Measurements from ENCODE around the gene KCNV2. TPM values are rescaled to one million over a fixed set of nuclear protein-coding genes. Genes with fewer than 3 reads are reported as not detected.

The KCNV2 gene
- total and polyA plus RNA-seq, 7 donors = not detected

GRCh38 chr9:2743937-2744529, 26.7 kb downstream of the KCNV2 start:
- WGBS, 2 donors = 95% methylated on average over 5 of the region's 5 CpGs
- H3K4me3 ChIP-seq = no peak overlapping the region
- DNase-seq = no peak
- no peak for TF ChIP-seq EP300 (IDR thresholded peaks at IDR 0.05)
- TF ChIP-seq POLR2A (IDR thresholded peaks at IDR 0.05) = no peak
- no peak for TF ChIP-seq POLR2AphosphoS5 (IDR thresholded peaks at IDR 0.05)
- intact Hi-C loops (cut with DNase I) = no loop called here
- no peaks in the 10 kb centered on the region for H3K36me3 ChIP-seq
- H3K4me1 ChIP-seq = no peaks in the 10 kb centered on the region
- no peaks in the 10 kb centered on the region for H3K9me3 ChIP-seq
- H3K27me3 ChIP-seq = no peaks in the 10 kb centered on the region
- no peak overlapping the region for H3K27ac ChIP-seq

- no peaks in the 10 kb centered on the region for H3K27me3 ChIP-seq
- intact Hi-C loops (cut with DNase I) = no loop called here
- no peak for DNase-seq
Measured at GRCh38 chr9:2745560-2746380, 28.5 kb downstream of the KCNV2 start.

GRCh38 chr9:2749485-2749884, 32.2 kb downstream of the KCNV2 start:
- Histone ChIP-seq H3K27me3 (no peaks in the 10 kb centered on the region), H3K27ac (no peak overlapping the region), H3K4me1 (no peaks in the 10 kb centered on the region), H3K4me3 (no peak overlapping the region), H3K9me3 (no peaks in the 10 kb centered on the region), H3K36me3 (no peaks in the 10 kb centered on the region)
- no peak for TF ChIP-seq EP300 (IDR thresholded peaks at IDR 0.05)
- TF ChIP-seq POLR2AphosphoS5 (IDR thresholded peaks at IDR 0.05) = no peak
- no peak for TF ChIP-seq POLR2A (IDR thresholded peaks at IDR 0.05)
- no peak for TF ChIP-seq CTCF (IDR thresholded peaks at IDR 0.05)
- 98 to 99% methylated on average over 2 of the region's 2 CpGs for WGBS, 2 donors
- intact Hi-C loops (cut with DNase I) = no loop called here
- DNase-seq = no peak

More at GRCh38 chr9:2745560-2746380, 28.5 kb downstream of the KCNV2 start:
- TF ChIP-seq EP300 (IDR thresholded peaks at IDR 0.05) = no peak
- TF ChIP-seq POLR2AphosphoS5 (IDR thresholded peaks at IDR 0.05) = no peak
- TF ChIP-seq CTCF (IDR thresholded peaks at IDR 0.05) = no peak
- TF ChIP-seq POLR2A (IDR thresholded peaks at IDR 0.05) = no peak
- no peaks in the 10 kb centered on the region for H3K4me1 ChIP-seq
- H3K4me3 ChIP-seq = no peak overlapping the region
- no peaks in the 10 kb centered on the region for H3K36me3 ChIP-seq
- WGBS, 2 donors = 84 to 94% methylated on average over 9 of the region's 9 CpGs
- H3K9me3 ChIP-seq = no peaks in the 10 kb centered on the region
- H3K27ac ChIP-seq = no peak overlapping the region

GRCh38 chr9:2755285-2755684, 38.0 kb downstream of the KCNV2 start:
- 51 to 81% methylated on average over 1 of the region's 1 CpG for WGBS, 2 donors

More at GRCh38 chr9:2755285-2755684, 38.0 kb downstream of the KCNV2 start:
- Histone ChIP-seq H3K27me3 (no peaks in the 10 kb centered on the region), H3K36me3 (no peaks in the 10 kb centered on the region), H3K27ac (no peak overlapping the region), H3K4me1 (peaks cover 0 to 16% (median 9%) of the 10 kb centered on the region in 4 donors), H3K4me3 (no peak overlapping the region), H3K9me3 (no peaks in the 10 kb centered on the region)
- DNase-seq = no peak
- TF ChIP-seq EP300 (IDR thresholded peaks at IDR 0.05) (no peak), POLR2AphosphoS5 (IDR thresholded peaks at IDR 0.05) (no peak), CTCF (IDR thresholded peaks at IDR 0.05) (no peak)
- intact Hi-C loops (cut with DNase I) = no loop called here

Data from sigmoid colon (tissue), 7 donors.